ENCODE data around the gene ABCA5. TPM values are rescaled to one million over a fixed set of nuclear protein-coding genes. Genes with fewer than 3 reads are reported as not detected.
A peak's percentile ranks its signal among the peaks of the same experiment; 100 is the strongest.

The ABCA5 gene
- total RNA-seq, 4 donors from 2014 or later = 8.8 to 20.8 (median 11.5) TPM

- Histone ChIP-seq H3K27me3 (no peaks in the 10 kb centered on the region), H3K4me3 (no peak overlapping the region), H3K4me1 (peaks cover 0 to 5% (median 2%) of the 10 kb centered on the region in 4 donors), H3K27ac (replicated peaks in 1 of 4) (no peak overlapping the region), H3K9me3 (peaks cover 0 to 10% (median 4%) of the 10 kb centered on the region in 4 donors), H3K36me3 (peaks cover 0 to 5% (median 0%) of the 10 kb centered on the region in 4 donors)
- 96% methylated on average over 3 of the region's 3 CpGs for WGBS
- TF ChIP-seq POLR2A (IDR thresholded peaks at IDR 0.05; ENCODE audit: low read depth) (no peak), CTCF (IDR thresholded peaks at IDR 0.05) (no peak), EP300 (IDR thresholded peaks at IDR 0.05) (no peak)
- intact Hi-C loops (cut with DNase I) = no loop called here
- DNase-seq (ENCODE audit: extremely low spot score) = no peak
Measured at GRCh38 chr17:69230939-69231338, 96.0 kb downstream of the ABCA5 start.

GRCh38 chr17:69228576-69228975 is 98.4 kb downstream of the ABCA5 start, which contains the start of gene ABCA10:
Gene ABCA10, minus strand, starts transcription at chr17:69228824. Its CDS starts 3,466 bp downstream, at chr17:69225358.
- intact Hi-C loops (cut with DNase I) = no loop called here
- Histone ChIP-seq H3K4me3 (peak within 1 kb of the TSS; percentile 9 to 43 (median 18)), H3K9me3 (peaks cover 0 to 10% (median 2%) of the 10 kb centered on the region in 4 donors), H3K27me3 (no peaks in the 10 kb centered on the region), H3K27ac (replicated peaks in 1 of 4) (peak within 1 kb of the TSS; percentile 8 to 24 (median 14)), H3K4me1 (no peaks in the 10 kb centered on the region), H3K36me3 (no peaks in the 10 kb centered on the region)
- 62% methylated on average over 1 of the region's 1 CpG for WGBS
- DNase-seq (ENCODE audit: extremely low spot score) = no peak
- TF ChIP-seq EP300 (IDR thresholded peaks at IDR 0.05) (no peak), POLR2A (IDR thresholded peaks at IDR 0.05; ENCODE audit: low read depth) (no peak), POLR2AphosphoS5 (IDR thresholded peaks at IDR 0.05) (no peak), CTCF (IDR thresholded peaks at IDR 0.05) (no peak)

GRCh38 chr17:69228018-69228417 is 98.9 kb downstream of the ABCA5 start:
- TF ChIP-seq CTCF (IDR thresholded peaks at IDR 0.05) (no peak), EP300 (IDR thresholded peaks at IDR 0.05) (no peak)

GRCh38 chr17:69227541-69227940 is 99.4 kb downstream of the ABCA5 start:
- intact Hi-C loops (cut with DNase I) = no loop called here
- H3K27me3 ChIP-seq = no peaks in the 10 kb centered on the region
- 69% methylated on average over 2 of the region's 2 CpGs for WGBS
- peak overlapping the region; percentile 9 to 43 (median 18) for H3K4me3 ChIP-seq
- H3K4me1 ChIP-seq = no peaks in the 10 kb centered on the region
- H3K27ac ChIP-seq (replicated peaks in 1 of 4) = peak overlapping the region in 1 of 4 donors; percentile 24
- H3K36me3 ChIP-seq = no peaks in the 10 kb centered on the region
- no peak for DNase-seq (ENCODE audit: extremely low spot score)
- H3K9me3 ChIP-seq = peaks cover 0 to 5% (median 0%) of the 10 kb centered on the region in 4 donors
- TF ChIP-seq CTCF (IDR thresholded peaks at IDR 0.05) = no peak
- TF ChIP-seq EP300 (IDR thresholded peaks at IDR 0.05) = no peak
- TF ChIP-seq POLR2AphosphoS5 (IDR thresholded peaks at IDR 0.05) = no peak
- no peak for TF ChIP-seq POLR2A (IDR thresholded peaks at IDR 0.05; ENCODE audit: low read depth)

More at GRCh38 chr17:69228018-69228417, 98.9 kb downstream of the ABCA5 start:
- Histone ChIP-seq H3K36me3 (no peaks in the 10 kb centered on the region), H3K27ac (replicated peaks in 1 of 4) (peak overlapping the region in 2 of 4 donors; percentile 16 to 24), H3K4me3 (peak overlapping the region; percentile 9 to 43 (median 18)), H3K9me3 (peaks cover 0 to 10% (median 0%) of the 10 kb centered on the region in 4 donors), H3K27me3 (no peaks in the 10 kb centered on the region), H3K4me1 (no peaks in the 10 kb centered on the region)
- intact Hi-C loops (cut with DNase I) = no loop called here
- no peak for DNase-seq (ENCODE audit: extremely low spot score)

- TF ChIP-seq POLR2A (IDR thresholded peaks at IDR 0.05; ENCODE audit: low read depth) (no peak), EP300 (IDR thresholded peaks at IDR 0.05) (no peak)
- H3K4me1 ChIP-seq = no peaks in the 10 kb centered on the region
- no peaks in the 10 kb centered on the region for H3K9me3 ChIP-seq
- WGBS = 78% methylated on average over 3 of the region's 3 CpGs
- H3K27ac ChIP-seq (replicated peaks in 1 of 4) = no peak overlapping the region
- DNase-seq (ENCODE audit: extremely low spot score) = no peak
- H3K36me3 ChIP-seq = peaks cover 0 to 17% (median 4%) of the 10 kb centered on the region in 4 donors
- H3K27me3 ChIP-seq = no peaks in the 10 kb centered on the region
- intact Hi-C loops (cut with DNase I) = no loop called here
- peak overlapping the region in 1 of 4 donors; percentile 8 for H3K4me3 ChIP-seq
Measured at GRCh38 chr17:69223809-69224208, 103.1 kb downstream of the ABCA5 start.

All from esophagus muscularis mucosa (tissue), 4 donors.